Mammary epithelial cell (primary cell): ENCODE data around the gene AHSG.
"Not testable (repeated sequence)": the region's sequence is repeated elsewhere in the genome, so short reads cannot be mapped to it uniquely, and the experiment has no call there.

ENCODE experiments used
- CTCF ChIP-seq, 2 donors: IDR thresholded peaks in 1 of 2; conservative IDR thresholded peaks in 1 of 2; 2 replicates each; pipeline ENCODE4 v1.5.1; 2011 to 2012; ENCODE audit warnings: inconsistent platforms in 2 of 2, low read length in 2 of 2, mild to moderate bottlenecking in 2 of 2, control low read depth in 1 of 2, low read depth in 1 of 2; ENCODE audit not compliant: insufficient read depth in 1 of 2; ENCODE audit errors: extremely low read depth in 1 of 2
- EZH2 ChIP-seq: IDR thresholded peaks from 2 replicates; pipeline ENCODE4 v1.6.1; 2012; ENCODE audit warnings: low read length, inconsistent platforms, borderline replicate concordance

- not testable (repeated sequence) for TF ChIP-seq CTCF (conservative IDR thresholded peaks at IDR 0.05 in 1 of 2, IDR thresholded peaks at IDR 0.05 in 1 of 2; ENCODE audit: extremely low read depth in 1 of 2, insufficient read depth in 1 of 2, low read depth in 1 of 2, low read length in 2 of 2); EZH2
Observed at GRCh38 chr3:186586245-186586644, 26.6 kb upstream of the AHSG start.
